Thyroid gland (tissue), 4 donors: Measurements from ENCODE around the gene STIM2. TPM values are rescaled to one million over a fixed set of nuclear protein-coding genes. Genes with fewer than 3 reads are reported as not detected.

Source experiments
- DNase-seq, 2 donors: peaks; one replicate each; pipeline ENCODE4 v3.0.0-alpha.2; 2019
- H3K27ac ChIP-seq, 3 donors: fragments of 200-600 bp; sonication (generic); 1 replicate in 2 of 3; 2 replicates in 1 of 3; pipeline ENCODE4 v1.5.1; 2016 to 2019; ENCODE audit warnings: mild to moderate bottlenecking in 1 of 3, moderate library complexity in 1 of 3
- H3K27me3 ChIP-seq: fragments of 200-600 bp; sonication (generic); one replicate; pipeline ENCODE4 v1.5.1; 2019
- H3K36me3 ChIP-seq, 2 donors: fragments of 200-600 bp; sonication (generic); one replicate each; pipeline ENCODE4 v1.5.1; 2016 to 2019
- H3K4me1 ChIP-seq, 2 donors: fragments of 200-600 bp; sonication (generic); one replicate each; pipeline ENCODE4 v1.5.1; 2017 to 2019
- H3K4me3 ChIP-seq, 3 donors: fragments of 200-600 bp; sonication (generic); replicated peaks in 1 of 3; 1 replicate in 2 of 3; 2 replicates in 1 of 3; pipeline ENCODE4 v1.5.1; 2016; ENCODE audit warnings: mild to moderate bottlenecking in 1 of 3
- H3K9me3 ChIP-seq: fragments of 200-600 bp; sonication (generic); one replicate; pipeline ENCODE4 v1.5.1; 2017
- CTCF ChIP-seq, 6 experiments: fragments of 200-600 bp in 3 of 6; fragments of 450-650 bp in 3 of 6; sonication (generic) in 3 of 6; IDR thresholded peaks; one replicate each; pipeline ENCODE4 v1.5.1; 2016 to 2019; ENCODE audit warnings: antibody characterized with exemption in 6 of 6, mild to moderate bottlenecking in 2 of 6, inconsistent platforms in 1 of 6, moderate library complexity in 1 of 6
- POLR2A ChIP-seq, 2 donors: fragments of 450-650 bp; IDR thresholded peaks; one replicate each; pipeline ENCODE4 v1.6.1; 2017; ENCODE audit warnings: antibody characterized with exemption in 2 of 2, mild to moderate bottlenecking in 2 of 2, moderate library complexity in 1 of 2
- WGBS, 2 donors: methylation state at CpG; one replicate each; pipeline ENCODE4 v1.1.5; 2017; 5-methylcytosine and 5-hydroxymethylcytosine counted together
- intact Hi-C: fragments of 100-400 bp; cut with DNase I; formaldehyde crosslinking; loops from one replicate; pipeline ENCODE4 v1.15.1; 2023
- total RNA-seq, 4 donors: library from RNA; depleted of rRNA; stranded (reverse); fragments of >200 nt; gene quantifications; one replicate each; pipeline ENCODE4 v1.2.3, GENCODE V29; 2016

Gene STIM2
- total RNA-seq, 4 donors from 2014 or later = 16.4 to 39.1 (median 18.5) TPM

GRCh38 chr4:27005905-27006590 is 145.4 kb downstream of the STIM2 start:
- intact Hi-C loops = loop anchor here (10.0 kb wide), 1 partner anchor 141 kb away; the partner anchor contains the start of gene STIM2
- Histone ChIP-seq H3K4me3 (no peak overlapping the region), H3K9me3 (no peaks in the 10 kb centered on the region), H3K27me3 (no peaks in the 10 kb centered on the region), H3K36me3 (no peaks in the 10 kb centered on the region), H3K27ac (peak overlapping the region in 2 of 3 donors; percentile 2 to 9), H3K4me1 (peaks cover 0 to 26% of the 10 kb centered on the region in 2 donors)
- no peak for TF ChIP-seq POLR2A (IDR thresholded peaks at IDR 0.05)
- TF ChIP-seq CTCF (IDR thresholded peaks at IDR 0.05) = no peak
- no peak for DNase-seq
- WGBS, 2 donors = 42 to 51% methylated on average over 10 of the region's 10 CpGs

- Histone ChIP-seq H3K9me3 (no peaks in the 10 kb centered on the region), H3K4me3 (no peak overlapping the region), H3K27ac (peak overlapping the region in 1 of 3 donors; percentile 9), H3K4me1 (peaks cover 0 to 26% of the 10 kb centered on the region in 2 donors), H3K27me3 (no peaks in the 10 kb centered on the region), H3K36me3 (no peaks in the 10 kb centered on the region)
- 17 to 19% methylated on average over 2 of the region's 2 CpGs for WGBS, 2 donors
- intact Hi-C loops = loop anchor here (10.0 kb wide), 1 partner anchor 142 kb away; the partner anchor contains the start of gene STIM2
- no peak for TF ChIP-seq POLR2A (IDR thresholded peaks at IDR 0.05)
- no peak for DNase-seq
Measured at GRCh38 chr4:27006646-27007045, 146.0 kb downstream of the STIM2 start.

- Histone ChIP-seq H3K36me3 (no peaks in the 10 kb centered on the region), H3K27me3 (no peaks in the 10 kb centered on the region), H3K4me1 (peaks cover 0 to 26% of the 10 kb centered on the region in 2 donors), H3K27ac (no peak overlapping the region), H3K4me3 (no peak overlapping the region), H3K9me3 (no peaks in the 10 kb centered on the region)
- DNase-seq = no peak
- TF ChIP-seq POLR2A (IDR thresholded peaks at IDR 0.05) = no peak
- no peak for TF ChIP-seq CTCF (IDR thresholded peaks at IDR 0.05)
- 69 to 73% methylated on average over 3 of the region's 3 CpGs for WGBS, 2 donors
- intact Hi-C loops = loop anchor here (10.0 kb wide), 1 partner anchor 143 kb away; the partner anchor contains the start of gene STIM2
Measured at GRCh38 chr4:27007507-27007906, 146.9 kb downstream of the STIM2 start.

GRCh38 chr4:27008679-27009078 is 148.0 kb downstream of the STIM2 start:
- no peaks in the 10 kb centered on the region for H3K9me3 ChIP-seq
- no peak for DNase-seq
- peaks cover 0 to 26% of the 10 kb centered on the region in 2 donors for H3K4me1 ChIP-seq
- H3K27me3 ChIP-seq = no peaks in the 10 kb centered on the region
- intact Hi-C loops = loop anchor here (10.0 kb wide), 1 partner anchor 144 kb away; the partner anchor contains the start of gene STIM2
- 90% methylated on average over 4 of the region's 4 CpGs for whole genome bisulfite sequencing, 2 donors
- TF ChIP-seq CTCF (IDR thresholded peaks at IDR 0.05) = no peak
- TF ChIP-seq POLR2A (IDR thresholded peaks at IDR 0.05) = no peak
- no peak overlapping the region for H3K4me3 ChIP-seq
- H3K36me3 ChIP-seq = no peaks in the 10 kb centered on the region
- no peak overlapping the region for H3K27ac ChIP-seq

- no peaks in the 10 kb centered on the region for H3K27me3 ChIP-seq
- TF ChIP-seq CTCF (IDR thresholded peaks at IDR 0.05) (no peak), POLR2A (IDR thresholded peaks at IDR 0.05) (no peak)
- intact Hi-C loops = loop anchor here (10.0 kb wide), 1 partner anchor 145 kb away; the partner anchor contains the start of gene STIM2
- WGBS, 2 donors = 43 to 45% methylated on average over 4 of the region's 4 CpGs
- H3K4me1 ChIP-seq = peaks cover 0 to 26% of the 10 kb centered on the region in 2 donors
- H3K4me3 ChIP-seq = no peak overlapping the region
- H3K9me3 ChIP-seq = no peaks in the 10 kb centered on the region
- no peaks in the 10 kb centered on the region for H3K36me3 ChIP-seq
- H3K27ac ChIP-seq = no peak overlapping the region
- DNase-seq = no peak
Measured at GRCh38 chr4:27009539-27009938, 148.9 kb downstream of the STIM2 start.
